HUES64 (cell line): ENCODE data around the gene MINDY4.

Experiments used
- H3K27ac ChIP-seq: 2 replicates; pipeline ENCODE4 v1.7.0; 2013; ENCODE audit warnings: low read depth, low read length, inconsistent platforms
- H3K27me3 ChIP-seq: 2 replicates; pipeline ENCODE4 v1.6.1; 2013; ENCODE audit warnings: mild to moderate bottlenecking, low read length; ENCODE audit not compliant: insufficient read depth
- H3K36me3 ChIP-seq: 2 replicates; pipeline ENCODE4 v1.6.1; 2013; ENCODE audit warnings: mild to moderate bottlenecking, low read length; ENCODE audit not compliant: insufficient read depth
- H3K4me1 ChIP-seq: 2 replicates; pipeline ENCODE4 v1.6.1; 2013; ENCODE audit warnings: mild to moderate bottlenecking, low read length, moderate library complexity; ENCODE audit not compliant: insufficient read depth
- H3K4me3 ChIP-seq: 2 replicates; pipeline ENCODE4 v1.5.1; 2013; ENCODE audit warnings: mild to moderate bottlenecking, low read length, moderate library complexity
- H3K9ac ChIP-seq: 2 replicates; pipeline ENCODE4 v1.6.1; 2013; ENCODE audit warnings: mild to moderate bottlenecking, low read depth, low read length
- H3K9me3 ChIP-seq: 2 replicates; pipeline ENCODE4 v1.6.1; 2013; ENCODE audit warnings: low read depth, low read length; ENCODE audit not compliant: insufficient read depth
- WGBS: fragments of 150-250, 120-280 bp; methylation state at CpG from one replicate; pipeline ENCODE4 v1.1.7; 2013; ENCODE audit warnings: missing lambda C conversion rate; 5-methylcytosine and 5-hydroxymethylcytosine counted together

MINDY4 gene

DNA sequence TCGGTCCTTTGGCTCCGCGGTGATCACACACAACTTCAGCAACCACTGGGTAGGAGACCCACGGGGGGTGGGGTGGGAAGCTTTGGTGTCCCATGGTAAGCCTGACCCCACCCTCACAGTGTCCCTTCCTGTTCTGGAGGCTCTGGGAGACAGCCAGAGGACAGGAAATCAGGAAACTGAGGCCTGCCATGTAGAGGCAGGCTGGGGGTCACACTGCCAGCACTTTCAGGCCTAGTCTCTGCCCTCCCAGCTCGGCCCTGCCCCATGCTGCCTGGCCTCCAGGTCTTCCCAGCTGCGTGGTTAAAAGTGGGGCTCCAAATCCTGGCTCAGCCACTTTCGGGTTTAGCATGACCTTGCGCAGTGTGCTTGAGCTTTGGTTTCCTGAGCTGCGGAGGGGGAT, 151.4 kb downstream of the MINDY4 start:
- H3K9me3 ChIP-seq, result 0 out of 2 replicates have a peak, but pooled peaks cover 4% of the 10 kb centered on the region
- WGBS, result 92% methylated on average over 9 of the region's 9 CpGs
- H3K27me3 ChIP-seq, result no peaks in the 10 kb centered on the region
- H3K4me1 ChIP-seq, result no peaks in the 10 kb centered on the region
- H3K9ac ChIP-seq, result no peak overlapping the region
- H3K36me3 ChIP-seq, result no peaks in the 10 kb centered on the region
- no peak overlapping the region for H3K27ac ChIP-seq
- no peak overlapping the region for H3K4me3 ChIP-seq

DNA sequence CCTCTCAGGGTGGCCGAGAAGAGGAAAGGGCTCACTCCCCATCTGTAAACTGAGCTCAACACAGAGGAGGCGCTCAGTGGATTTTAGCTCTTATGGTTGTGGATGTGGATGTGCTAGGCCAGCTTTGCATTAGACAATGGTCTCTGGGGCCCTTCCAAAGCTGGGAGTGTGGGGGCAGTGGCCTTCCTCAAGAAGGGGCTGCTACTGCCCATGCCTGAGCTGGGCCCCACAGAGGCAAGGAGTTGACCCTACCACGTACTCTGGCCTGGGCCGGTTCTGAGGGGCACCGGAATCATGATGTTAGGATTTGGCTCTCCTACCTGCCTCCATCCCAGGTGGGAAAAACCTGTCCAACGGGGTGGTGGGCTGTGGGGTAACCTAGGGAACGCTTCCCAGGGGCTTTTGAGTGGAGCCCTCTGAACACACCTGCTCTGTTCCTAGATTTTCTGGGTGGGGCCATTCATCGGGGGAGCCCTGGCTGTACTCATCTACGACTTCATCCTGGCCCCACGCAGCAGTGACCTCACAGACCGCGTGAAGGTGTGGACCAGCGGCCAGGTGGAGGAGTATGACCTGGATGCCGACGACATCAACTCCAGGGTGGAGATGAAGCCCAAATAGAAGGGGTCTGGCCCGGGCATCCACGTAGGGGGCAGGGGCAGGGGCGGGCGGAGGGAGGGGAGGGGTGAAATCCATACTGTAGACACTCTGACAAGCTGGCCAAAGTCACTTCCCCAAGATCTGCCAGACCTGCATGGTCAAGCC, 152.0 kb downstream of the MINDY4 start:
- WGBS, result 92% methylated on average over 18 of the region's 19 CpGs
- H3K4me3 ChIP-seq, result no peak overlapping the region
- no peak overlapping the region for H3K27ac ChIP-seq

DNA sequence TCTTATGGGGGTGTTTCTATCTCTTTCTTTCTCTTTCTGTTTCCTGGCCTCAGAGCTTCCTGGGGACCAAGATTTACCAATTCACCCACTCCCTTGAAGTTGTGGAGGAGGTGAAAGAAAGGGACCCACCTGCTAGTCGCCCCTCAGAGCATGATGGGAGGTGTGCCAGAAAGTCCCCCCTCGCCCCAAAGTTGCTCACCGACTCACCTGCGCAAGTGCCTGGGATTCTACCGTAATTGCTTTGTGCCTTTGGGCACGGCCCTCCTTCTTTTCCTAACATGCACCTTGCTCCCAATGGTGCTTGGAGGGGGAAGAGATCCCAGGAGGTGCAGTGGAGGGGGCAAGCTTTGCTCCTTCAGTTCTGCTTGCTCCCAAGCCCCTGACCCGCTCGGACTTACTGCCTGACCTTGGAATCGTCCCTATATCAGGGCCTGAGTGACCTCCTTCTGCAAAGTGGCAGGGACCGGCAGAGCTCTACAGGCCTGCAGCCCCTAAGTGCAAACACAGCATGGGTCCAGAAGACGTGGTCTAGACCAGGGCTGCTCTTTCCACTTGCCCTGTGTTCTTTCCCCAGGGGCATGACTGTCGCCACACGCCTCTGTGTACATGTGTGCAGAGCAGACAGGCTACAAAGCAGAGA, 152.7 kb downstream of the MINDY4 start:
- H3K4me1 ChIP-seq, result no peaks in the 10 kb centered on the region
- H3K4me3 ChIP-seq, result no peak overlapping the region
- WGBS, result 92% methylated on average over 13 of the region's 13 CpGs
- no peak overlapping the region for H3K9ac ChIP-seq
- no peaks in the 10 kb centered on the region for H3K27me3 ChIP-seq
- H3K27ac ChIP-seq, result no peak overlapping the region
- no peaks in the 10 kb centered on the region for H3K36me3 ChIP-seq
- 0 out of 2 replicates have a peak, but pooled peaks cover 4% of the 10 kb centered on the region for H3K9me3 ChIP-seq

More for the DNA sequence above, 152.0 kb downstream of the MINDY4 start:
- Histone ChIP-seq H3K4me1 (no peaks in the 10 kb centered on the region), H3K36me3 (no peaks in the 10 kb centered on the region), H3K9me3 (0 out of 2 replicates have a peak, but pooled peaks cover 4% of the 10 kb centered on the region), H3K27me3 (no peaks in the 10 kb centered on the region), H3K9ac (no peak overlapping the region)

DNA sequence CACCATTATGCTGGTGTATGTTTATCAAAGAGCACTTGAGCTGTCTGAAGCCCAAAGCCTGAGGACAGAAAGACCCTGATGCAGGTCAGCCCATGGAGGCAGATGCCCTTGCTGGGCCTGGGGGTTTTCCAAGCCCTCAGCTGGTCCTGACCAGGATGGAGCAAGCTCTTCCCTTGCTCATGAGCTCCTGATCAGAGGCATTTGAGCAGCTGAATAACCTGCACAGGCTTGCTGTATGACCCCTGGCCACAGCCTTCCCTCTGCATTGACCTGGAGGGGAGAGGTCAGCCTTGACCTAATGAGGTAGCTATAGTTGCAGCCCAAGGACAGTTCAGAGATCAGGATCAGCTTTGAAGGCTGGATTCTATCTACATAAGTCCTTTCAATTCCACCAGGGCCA, 153.4 kb downstream of the MINDY4 start:
- Histone ChIP-seq H3K36me3 (no peaks in the 10 kb centered on the region), H3K4me1 (no peaks in the 10 kb centered on the region), H3K27me3 (no peaks in the 10 kb centered on the region), H3K9ac (no peak overlapping the region), H3K4me3 (no peak overlapping the region), H3K27ac (no peak overlapping the region), H3K9me3 (0 out of 2 replicates have a peak, but pooled peaks cover 4% of the 10 kb centered on the region)

DNA sequence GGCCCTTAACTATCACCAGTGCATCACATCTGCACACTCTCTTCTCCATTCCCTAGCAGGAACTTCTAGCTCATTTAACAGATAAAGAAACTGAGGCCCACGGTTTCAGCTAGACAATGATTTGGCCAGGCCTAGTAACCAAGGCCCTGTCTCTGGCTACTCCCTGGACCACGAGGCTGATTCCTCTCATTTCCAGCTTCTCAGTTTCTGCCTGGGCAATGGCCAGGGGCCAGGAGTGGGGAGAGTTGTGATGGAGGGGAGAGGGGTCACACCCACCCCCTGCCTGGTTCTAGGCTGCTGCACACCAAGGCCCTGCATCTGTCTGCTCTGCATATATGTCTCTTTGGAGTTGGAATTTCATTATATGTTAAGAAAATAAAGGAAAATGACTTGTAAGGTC, 153.9 kb downstream of the MINDY4 start:
- Histone ChIP-seq H3K9ac (no peak overlapping the region), H3K9me3 (0 out of 2 replicates have a peak, but pooled peaks cover 4% of the 10 kb centered on the region), H3K4me1 (no peaks in the 10 kb centered on the region), H3K36me3 (no peaks in the 10 kb centered on the region), H3K27me3 (no peaks in the 10 kb centered on the region), H3K27ac (no peak overlapping the region), H3K4me3 (no peak overlapping the region)
- 88% methylated on average over 2 of the region's 2 CpGs for WGBS

DNA sequence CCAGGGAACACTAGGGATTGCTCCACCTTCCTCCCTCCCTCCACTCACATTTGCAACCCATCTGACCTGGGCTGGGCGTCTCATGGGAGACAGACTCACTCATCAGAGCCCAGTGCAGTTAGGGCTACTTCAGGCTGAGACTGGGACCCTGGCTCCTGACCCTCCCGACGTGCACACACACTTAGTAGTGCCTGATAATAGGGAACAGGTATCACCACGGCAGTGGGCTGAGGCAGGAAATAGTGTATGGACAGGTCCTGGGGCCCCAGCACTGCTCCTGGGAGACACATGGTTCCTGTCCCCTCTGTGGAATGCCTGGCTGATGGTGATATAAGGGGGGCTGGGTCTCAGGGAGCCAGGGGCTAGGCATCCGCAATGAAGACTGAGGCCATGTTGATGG, 154.7 kb downstream of the MINDY4 start:
- no peak overlapping the region for H3K27ac ChIP-seq
- no peak overlapping the region for H3K4me3 ChIP-seq
- 93% methylated on average over 5 of the region's 5 CpGs for WGBS
- H3K36me3 ChIP-seq, result no peaks in the 10 kb centered on the region
- H3K27me3 ChIP-seq, result no peaks in the 10 kb centered on the region
- H3K4me1 ChIP-seq, result no peaks in the 10 kb centered on the region
- H3K9ac ChIP-seq, result no peak overlapping the region
- 0 out of 2 replicates have a peak, but pooled peaks cover 4% of the 10 kb centered on the region for H3K9me3 ChIP-seq

DNA sequence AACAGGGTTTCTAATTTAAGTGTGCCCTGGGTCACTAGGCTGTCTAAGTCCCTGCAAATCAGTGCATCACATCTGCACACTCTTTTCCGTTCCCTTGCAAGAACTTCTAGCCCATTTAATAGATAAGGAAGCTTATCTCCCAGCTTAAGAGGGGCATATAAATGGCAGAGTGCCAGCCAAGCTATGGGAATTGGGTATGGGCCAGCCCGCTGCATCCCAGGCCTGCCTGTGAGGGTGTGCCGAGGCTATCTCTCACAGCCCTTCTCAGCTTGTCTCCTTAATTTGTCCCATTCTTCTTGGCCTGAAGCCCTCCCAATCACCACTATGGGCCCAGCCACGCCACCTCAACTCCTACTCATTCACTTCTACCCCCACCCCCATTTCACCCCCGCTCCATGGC, 155.1 kb downstream of the MINDY4 start:
- Histone ChIP-seq H3K9ac (no peak overlapping the region), H3K9me3 (0 out of 2 replicates have a peak, but pooled peaks cover 4% of the 10 kb centered on the region), H3K27ac (no peak overlapping the region), H3K4me1 (no peaks in the 10 kb centered on the region), H3K36me3 (no peaks in the 10 kb centered on the region), H3K27me3 (no peaks in the 10 kb centered on the region), H3K4me3 (no peak overlapping the region)
- 98% methylated on average over 5 of the region's 5 CpGs for WGBS

DNA sequence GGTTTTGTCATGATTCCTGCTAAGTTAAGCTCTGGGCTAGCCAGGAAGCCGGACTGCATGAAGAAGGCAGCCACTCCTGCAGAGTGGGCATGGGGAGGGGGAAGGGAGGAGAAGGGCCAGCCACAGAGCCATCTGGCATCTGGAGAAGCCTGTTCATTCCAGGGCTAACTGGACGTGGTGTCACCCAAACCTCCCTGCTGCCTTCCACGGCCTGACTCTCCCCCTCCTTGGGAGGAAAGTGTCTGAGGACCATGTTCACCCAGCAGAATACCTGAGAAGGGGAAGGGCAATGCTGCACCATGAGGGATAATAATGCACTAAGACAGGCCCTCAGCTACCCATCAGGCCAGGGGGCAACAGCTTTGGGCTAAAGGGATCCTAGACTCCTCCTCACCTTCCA, 155.8 kb downstream of the MINDY4 start:
- WGBS, result 92% methylated on average over 3 of the region's 3 CpGs
- Histone ChIP-seq H3K27me3 (no peaks in the 10 kb centered on the region), H3K9me3 (0 out of 2 replicates have a peak, but pooled peaks cover 4% of the 10 kb centered on the region), H3K36me3 (no peaks in the 10 kb centered on the region), H3K27ac (no peak overlapping the region), H3K4me3 (no peak overlapping the region), H3K9ac (no peak overlapping the region), H3K4me1 (no peaks in the 10 kb centered on the region)

DNA sequence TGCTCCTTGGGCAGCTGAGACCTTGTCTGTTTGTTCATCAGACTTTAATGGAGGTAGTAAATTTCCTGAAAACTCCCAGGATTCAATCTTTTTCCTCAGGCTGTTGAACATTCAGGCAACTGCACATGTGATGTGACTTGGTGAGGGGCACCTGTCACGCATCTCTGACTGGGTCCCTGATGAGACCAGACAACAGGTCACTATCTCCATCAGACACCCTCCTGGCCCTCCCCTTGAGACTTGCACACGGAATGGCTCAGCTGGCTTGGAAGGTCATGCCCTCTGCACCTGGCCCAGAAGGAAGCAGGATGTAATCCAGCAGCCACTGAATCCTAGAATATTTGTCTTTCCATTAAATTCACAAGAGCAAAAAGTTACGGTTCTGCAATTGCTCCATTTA, 156.3 kb downstream of the MINDY4 start:
- 86% methylated on average over 3 of the region's 3 CpGs for WGBS
- Histone ChIP-seq H3K27me3 (no peaks in the 10 kb centered on the region), H3K4me1 (no peaks in the 10 kb centered on the region), H3K36me3 (no peaks in the 10 kb centered on the region), H3K9ac (no peak overlapping the region), H3K27ac (no peak overlapping the region), H3K4me3 (no peak overlapping the region), H3K9me3 (0 out of 2 replicates have a peak, but pooled peaks cover 4% of the 10 kb centered on the region)

DNA sequence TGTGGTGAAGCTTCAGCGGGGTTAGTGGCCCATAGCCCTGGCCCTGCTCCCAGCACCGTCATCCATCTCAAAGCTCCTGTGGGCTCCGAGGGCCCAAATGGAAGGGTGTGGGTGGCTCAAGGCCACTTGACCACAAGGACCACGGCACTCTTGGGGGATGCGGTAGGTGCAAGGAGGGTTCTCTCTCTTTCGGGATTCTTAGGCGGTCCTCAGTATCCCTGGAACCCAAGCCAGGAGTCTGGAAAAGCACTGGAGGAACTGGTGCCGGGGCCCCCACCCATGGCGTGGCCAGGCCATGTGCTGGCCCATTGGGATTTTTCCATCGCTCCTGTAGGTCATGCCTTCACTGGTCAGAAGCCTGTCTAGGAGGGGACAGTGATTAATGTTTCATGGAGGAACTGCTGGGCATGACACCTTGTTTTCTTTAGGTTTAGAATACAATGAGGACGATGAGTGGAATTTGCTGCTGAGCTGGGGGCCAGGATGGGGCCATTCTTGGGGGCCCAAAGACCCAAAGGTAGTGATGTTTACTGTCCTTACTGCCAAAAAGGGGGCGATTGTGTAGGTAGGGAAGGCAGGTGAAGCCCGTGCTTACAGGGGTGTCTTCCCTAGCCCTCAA, 157.1 kb downstream of the MINDY4 start:
- H3K9ac ChIP-seq, result no peak overlapping the region
- no peaks in the 10 kb centered on the region for H3K27me3 ChIP-seq
- no peaks in the 10 kb centered on the region for H3K4me1 ChIP-seq
- H3K27ac ChIP-seq, result no peak overlapping the region
- H3K9me3 ChIP-seq, result 0 out of 2 replicates have a peak, but pooled peaks cover 4% of the 10 kb centered on the region
- no peaks in the 10 kb centered on the region for H3K36me3 ChIP-seq
- WGBS, result 91% methylated on average over 13 of the region's 13 CpGs
- no peak overlapping the region for H3K4me3 ChIP-seq

DNA sequence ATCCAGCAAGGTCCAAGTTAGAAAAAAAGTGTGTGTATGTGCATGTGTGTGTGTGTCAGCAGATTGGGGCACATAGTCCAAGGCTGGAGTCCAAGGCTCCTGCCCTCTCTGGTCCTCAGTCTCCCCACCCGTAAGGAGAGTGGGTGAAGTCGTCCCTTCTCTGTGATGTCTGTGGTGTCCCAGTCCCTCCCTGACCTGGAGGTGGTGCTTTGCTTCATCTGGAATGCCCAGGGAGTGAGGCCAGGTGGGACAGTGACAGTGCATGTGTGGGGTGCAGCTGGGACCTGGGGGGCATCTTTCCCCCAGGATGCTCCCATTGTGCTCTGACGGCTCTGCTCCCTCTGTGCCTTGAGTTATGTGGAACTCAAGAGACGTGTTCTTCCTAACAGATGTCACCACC, 158.5 kb downstream of the MINDY4 start:
- Histone ChIP-seq H3K27me3 (no peaks in the 10 kb centered on the region), H3K9ac (no peak overlapping the region), H3K4me3 (no peak overlapping the region), H3K36me3 (no peaks in the 10 kb centered on the region), H3K9me3 (0 out of 2 replicates have a peak, but pooled peaks cover 4% of the 10 kb centered on the region), H3K4me1 (no peaks in the 10 kb centered on the region), H3K27ac (no peak overlapping the region)
- WGBS, result 89% methylated on average over 4 of the region's 4 CpGs
